GM20000 (cell line): ENCODE results near the gene POLR2A.
A peak's percentile ranks its signal among the peaks of the same experiment; 100 is the strongest.

Experiments used
- DNase-seq: peaks from one replicate; pipeline ENCODE4 v3.0.0; 2012; ENCODE audit warnings: low spot score
- CTCF ChIP-seq: IDR thresholded peaks from 2 replicates; pipeline ENCODE4 v1.5.1; 2012; ENCODE audit warnings: mild to moderate bottlenecking, control low read depth; ENCODE audit errors: extremely low read depth, missing control alignments

Gene POLR2A

DNA sequence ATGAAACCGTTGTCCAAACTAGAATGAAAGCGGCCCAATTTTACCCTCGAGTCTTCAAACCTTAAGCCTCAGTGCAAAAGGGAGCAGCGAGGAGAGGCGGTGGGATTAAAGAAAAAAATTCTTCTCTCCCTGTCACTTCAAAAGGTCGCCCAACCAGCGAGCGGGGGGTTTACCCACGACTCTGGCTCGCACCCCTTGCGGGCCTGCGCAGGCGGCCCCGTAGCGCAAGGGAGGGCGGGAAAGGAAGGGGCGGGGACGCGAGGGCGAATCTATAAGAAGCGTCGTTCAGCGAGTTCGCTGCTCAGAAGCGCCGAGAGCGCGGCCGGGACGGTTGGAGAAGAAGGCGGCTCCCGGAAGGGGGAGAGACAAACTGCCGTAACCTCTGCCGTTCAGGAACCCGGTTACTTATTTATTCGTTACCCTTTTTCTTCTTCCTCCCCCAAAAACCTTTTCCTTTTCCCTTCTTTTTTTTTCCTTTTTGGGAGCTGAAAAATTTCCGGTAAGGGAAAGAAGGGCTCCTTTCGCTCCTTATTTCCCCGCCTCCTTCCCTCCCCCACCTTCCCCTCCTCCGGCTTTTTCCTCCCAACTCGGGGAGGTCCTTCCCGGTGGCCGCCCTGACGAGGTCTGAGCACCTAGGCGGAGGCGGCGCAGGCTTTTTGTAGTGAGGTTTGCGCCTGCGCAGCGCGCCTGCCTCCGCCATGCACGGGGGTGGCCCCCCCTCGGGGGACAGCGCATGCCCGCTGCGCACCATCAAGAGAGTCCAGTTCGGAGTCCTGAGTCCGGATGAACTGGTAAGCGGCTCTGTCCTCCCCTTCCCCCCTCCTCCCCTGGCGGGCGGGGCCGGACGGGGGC lies at the start of gene POLR2A:
Gene POLR2A, plus strand, starts transcription at position 300 of the 852 bp plus-strand sequence.
- no peak for TF ChIP-seq CTCF
- peak; percentile 96 for DNase-seq

DNA sequence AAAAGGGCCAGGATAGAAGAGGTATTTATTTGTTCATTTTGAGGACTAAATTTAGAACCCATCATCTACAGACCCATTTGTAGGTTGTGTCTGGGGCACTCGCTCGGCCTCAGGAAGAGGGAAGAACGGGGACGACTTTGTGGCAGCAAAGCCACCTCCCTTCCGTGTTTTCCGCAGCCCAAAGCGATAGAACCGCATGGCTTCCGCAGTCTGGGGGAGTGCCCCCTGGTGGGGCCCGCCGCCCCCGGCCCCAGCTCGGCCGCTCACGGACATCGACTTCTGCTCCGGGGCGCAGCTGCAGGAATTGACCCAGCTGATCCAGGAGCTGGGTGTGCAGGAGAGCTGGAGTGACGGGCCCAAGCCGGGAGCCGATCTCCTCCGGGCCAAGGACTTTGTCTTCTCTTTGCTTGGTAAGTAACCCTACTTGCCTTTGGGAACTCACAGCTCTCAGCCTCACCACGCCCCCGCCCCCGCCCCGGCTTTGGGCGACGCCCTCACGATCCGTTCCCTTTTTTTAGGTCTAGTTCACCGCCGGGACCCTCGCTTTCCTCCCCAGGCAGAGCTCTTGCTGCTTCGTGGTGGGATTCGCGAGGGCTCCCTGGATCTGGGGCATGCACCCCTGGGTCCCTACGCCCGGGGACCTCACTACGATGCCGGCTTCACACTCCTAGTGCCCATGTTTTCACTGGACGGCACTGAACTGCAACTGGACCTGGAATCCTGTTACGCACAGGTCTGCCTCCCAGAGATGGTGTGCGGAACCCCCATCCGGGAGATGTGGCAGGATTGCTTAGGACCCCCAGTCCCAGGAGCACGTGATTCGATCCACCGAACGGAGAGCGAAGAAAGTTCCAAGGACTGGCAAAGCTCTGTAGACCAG lies 48.2 kb upstream of the POLR2A start:
- no peak for TF ChIP-seq CTCF
- DNase-seq: peak; percentile 73

- peak; percentile 84 for TF ChIP-seq CTCF
- peak; percentile 86 for DNase-seq
These were observed 47.4 kb upstream of the POLR2A start for GRCh38 chr17:7436556-7437368.

- TF ChIP-seq CTCF: no peak
- DNase-seq: no peak
These were observed 46.8 kb upstream of the POLR2A start for GRCh38 chr17:7437369-7437863.

DNA sequence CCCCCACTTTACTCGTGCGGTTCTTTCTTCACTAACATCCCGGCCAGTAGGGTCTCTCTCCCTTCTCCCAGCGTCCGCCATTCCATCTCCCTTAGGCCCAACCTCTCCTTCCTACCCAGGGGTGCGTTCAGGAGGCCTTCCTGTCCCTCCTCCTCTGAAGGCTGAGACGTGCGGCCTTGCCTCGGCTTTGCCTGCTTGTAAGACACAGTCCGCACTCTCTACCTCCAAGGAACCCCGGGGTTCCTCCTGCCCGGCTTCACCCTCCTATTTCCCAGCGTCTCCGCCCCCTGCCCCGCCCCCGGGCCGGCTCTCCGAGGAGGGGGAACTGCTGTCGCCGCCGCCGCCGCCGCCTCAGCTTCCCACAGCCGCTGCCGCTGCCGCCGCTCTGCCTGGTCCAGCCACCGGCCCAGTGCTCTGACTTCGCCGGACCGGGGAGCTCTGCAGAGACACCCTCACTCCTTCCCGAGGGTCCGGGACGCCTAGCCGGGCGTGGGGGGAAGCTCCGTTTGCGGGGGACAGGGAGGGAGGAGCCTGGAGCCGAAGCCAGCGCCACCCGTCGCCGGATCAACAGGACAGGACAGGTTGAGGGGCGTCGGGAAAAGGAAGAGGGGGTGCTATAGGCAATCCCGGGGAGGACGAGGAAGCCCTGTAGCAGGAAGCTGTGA lies 46.1 kb upstream of the POLR2A start:
- TF ChIP-seq CTCF: peak; percentile 6
- peak; percentile 69 for DNase-seq

DNA sequence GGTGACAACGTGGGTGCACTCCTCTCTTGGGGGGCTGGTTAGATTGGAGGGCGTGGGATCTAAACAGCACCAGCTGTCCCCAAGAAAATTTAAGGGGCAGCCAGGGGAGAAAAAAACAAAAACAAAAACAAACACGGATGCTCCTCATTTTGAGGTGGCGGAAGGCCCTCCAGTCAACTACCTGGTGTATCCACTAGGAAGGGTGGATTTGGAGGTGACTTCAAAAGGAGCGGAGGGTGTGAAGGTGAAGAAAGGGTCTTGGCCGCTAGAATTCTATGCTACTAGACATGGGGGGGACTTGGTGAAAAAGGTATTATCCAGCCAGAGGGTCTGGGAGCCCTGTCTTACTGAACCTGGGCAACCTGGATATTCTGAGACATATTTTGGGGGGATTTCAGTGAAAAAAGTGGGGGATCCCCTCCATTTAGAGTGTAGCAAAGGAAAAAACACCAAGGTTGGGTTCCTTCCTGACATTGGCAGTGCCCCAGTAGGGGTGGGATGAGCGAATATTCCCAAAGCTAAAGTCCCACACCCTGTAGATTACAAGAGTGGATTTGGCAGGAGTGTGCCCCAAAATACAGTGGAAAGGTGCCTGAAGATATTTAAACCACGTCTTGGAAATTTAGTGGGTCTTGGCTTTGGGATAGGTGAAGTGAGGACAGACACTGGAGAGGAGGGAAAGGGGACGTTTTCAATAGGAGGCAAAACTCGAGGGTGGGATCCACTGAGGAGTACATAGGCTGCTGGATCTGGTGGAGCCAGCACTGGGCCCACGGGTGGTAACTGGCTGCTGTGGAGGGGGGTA lies 45.3 kb upstream of the POLR2A start:
- no peak for TF ChIP-seq CTCF
- no peak for DNase-seq
